IPS-NIHi11 (cell line): ENCODE measurements around the gene PRDM11.
"Not testable (repeated sequence)": the region's sequence is repeated elsewhere in the genome, so short reads cannot be mapped to it uniquely, and the experiment has no call there.

Source experiments
- DNase-seq: peaks from one replicate; pipeline ENCODE4 v3.0.0; 2012; ENCODE audit warnings: mixed read lengths, low spot score

Gene PRDM11

DNA sequence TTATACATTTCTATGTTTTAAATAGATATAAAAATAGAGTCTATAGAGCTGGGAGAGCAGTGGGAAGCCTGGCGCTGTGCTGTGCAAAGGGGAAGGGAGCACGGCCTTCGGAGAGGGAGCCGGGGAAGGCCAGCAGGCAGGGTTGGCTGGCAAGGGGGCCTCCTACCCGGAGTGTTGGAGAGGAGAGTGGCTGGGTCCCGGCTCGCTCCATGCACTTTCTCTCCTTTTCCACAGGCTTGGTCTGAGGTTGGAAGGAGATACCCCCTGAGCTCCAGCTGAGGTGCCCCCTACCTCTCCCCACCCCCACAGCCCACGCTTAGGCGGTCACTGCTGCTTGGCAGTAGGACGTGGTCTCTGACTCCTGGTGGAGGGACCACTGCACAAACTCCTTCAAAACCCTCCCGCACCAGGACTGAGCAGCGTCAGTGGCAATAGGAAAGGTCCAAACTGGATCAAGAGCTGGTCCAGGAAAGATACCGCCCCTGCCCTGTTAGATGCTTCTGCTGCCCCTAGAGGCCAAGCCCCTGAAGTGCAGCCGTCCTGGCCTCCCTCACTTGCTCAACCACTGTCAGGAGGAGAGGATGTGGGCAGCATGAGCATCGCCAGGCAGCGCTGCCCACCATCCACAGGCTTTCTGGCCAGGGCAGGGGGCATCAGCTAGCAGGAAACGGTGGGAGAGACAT lies 86.8 kb downstream of the PRDM11 start:
- peak; percentile 95 for DNase-seq

DNA sequence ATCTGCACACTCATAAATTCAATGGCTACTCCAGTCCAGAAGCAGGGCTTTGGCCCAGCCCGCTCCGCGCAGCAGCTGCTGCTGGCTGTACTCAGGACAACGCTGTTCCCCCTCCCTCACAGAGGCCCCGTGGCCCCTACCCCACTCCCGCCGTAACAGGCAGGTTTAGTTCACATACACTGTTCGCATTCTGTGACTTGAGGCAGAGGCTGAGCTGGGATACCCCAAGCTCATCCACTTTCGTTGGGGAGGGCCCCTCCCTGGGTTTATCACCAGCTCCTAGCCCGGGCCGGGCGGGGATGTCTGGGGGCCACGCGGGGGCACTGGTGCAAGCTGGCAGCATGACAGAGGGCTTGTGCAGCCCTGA lies 87.3 kb downstream of the PRDM11 start:
- no peak for DNase-seq

DNA sequence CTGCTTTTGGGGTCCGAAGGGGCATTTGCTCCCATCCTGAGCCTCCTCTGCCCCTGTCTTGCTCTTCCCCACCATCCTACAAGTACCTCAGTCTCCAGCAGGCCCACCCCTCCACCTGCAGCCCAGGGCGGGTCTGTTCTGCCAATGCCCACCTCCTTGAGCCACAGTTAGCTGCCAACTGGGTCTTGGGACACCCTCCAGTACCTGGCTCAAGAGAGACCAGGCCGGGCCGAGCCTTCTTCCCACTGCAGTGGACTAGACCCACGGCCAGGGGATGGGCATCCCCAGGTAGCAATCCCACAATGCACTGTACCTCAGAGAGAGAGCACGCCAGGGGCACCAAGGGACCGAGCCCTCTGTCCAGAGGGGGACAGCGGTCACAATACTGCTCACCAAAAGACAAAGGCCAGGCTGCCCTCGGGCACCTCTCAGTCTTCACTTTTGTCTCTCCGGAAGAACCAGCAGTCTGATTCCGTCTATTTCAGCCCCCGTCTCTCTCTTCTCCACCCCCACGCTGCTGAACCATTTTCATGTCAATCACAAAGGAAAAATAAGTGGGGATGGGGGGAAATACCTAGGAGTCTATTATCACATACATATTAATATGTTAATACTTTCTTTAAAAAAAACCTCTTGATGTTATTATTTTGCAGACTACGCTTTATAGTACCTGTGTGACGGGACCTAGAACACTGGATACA lies 88.0 kb downstream of the PRDM11 start:
- no peak for DNase-seq

DNA sequence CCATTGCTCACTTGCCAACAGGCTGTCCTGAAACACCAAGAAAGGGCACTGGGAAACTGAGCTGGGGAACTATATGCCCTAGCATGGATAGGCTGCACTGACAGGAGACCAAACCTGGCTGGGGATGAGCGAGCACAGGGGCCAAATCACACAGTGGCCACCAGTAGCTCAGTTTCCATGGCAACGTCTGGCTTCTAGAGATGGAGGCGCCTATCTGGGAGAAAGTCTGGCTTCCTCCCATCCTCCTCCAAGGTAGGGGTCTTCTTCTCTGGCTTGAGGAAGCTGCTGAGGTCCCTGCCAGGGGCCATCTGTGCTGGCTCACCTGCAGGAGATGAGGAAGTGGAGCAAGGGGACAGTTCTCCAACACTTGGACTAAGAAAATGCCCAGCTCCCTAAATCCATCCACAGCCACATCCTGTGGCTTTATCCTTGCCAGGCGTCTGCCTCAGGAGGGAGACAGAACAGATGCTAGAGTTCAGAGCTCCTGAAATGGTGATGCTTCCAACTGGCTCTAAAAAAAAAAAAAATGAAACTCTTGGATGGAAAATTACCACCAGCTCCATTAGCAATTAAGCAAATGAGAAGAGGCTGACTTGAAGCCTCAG lies 91.4 kb downstream of the PRDM11 start:
- peak; percentile 38 for DNase-seq

DNA sequence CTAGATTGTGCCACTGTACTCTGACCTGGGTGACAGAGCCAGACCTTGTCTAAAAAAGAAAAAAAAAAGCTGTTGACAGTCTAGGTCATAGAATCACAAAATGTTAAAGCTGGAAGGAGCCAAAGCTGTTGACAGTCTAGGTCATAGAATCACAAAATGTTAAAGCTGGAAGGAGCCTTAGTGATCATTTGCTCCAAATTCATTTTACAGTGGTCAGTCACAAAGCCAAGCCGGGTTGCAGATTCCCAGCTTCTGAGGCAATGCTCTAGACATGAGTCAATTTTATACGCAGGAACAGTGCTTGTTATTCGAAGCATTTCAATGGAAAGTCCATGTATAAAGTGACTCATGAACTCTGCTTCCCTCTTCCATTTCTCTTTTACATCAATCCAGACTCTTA lies 92.3 kb downstream of the PRDM11 start:
- no peak for DNase-seq

DNA sequence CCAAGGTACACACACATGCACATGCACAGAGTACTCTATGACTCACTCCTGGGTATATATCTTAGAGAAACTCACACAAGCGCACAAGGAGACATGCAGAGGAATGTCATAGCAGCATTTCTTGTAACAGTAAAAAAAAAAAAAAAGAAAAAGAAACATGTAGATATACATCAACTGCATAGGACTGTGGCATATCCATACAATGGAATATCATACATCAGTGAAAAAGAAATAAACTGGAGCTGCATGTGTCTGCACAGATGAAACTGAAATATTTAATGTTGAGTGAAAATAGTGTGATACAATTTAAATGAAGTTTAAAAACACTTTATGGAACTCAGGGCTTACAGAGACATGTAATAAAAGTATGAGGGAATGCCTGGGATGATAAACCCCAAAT lies 93.3 kb downstream of the PRDM11 start:
- no peak for DNase-seq

DNA sequence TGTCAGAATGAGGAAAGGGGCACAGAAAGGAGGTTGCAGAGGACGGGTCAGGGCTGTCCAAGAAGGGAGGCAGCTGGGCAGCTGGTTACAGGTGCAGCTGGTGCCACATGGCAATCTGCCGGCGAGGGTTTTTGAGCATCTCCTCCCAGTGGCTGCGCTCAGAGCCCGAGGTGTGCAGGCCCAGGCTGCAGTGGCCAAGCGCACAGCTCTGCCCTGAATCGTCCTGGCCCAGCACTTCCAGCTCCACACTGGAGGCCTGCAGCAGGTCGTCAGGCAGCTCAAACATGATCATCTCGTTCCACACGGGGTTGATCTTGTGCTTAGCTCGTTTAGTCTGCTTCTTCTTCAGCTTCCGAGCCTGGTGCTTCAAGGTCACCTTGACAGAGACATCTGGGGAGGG lies 97.5 kb downstream of the PRDM11 start:
- no peak for DNase-seq

DNA sequence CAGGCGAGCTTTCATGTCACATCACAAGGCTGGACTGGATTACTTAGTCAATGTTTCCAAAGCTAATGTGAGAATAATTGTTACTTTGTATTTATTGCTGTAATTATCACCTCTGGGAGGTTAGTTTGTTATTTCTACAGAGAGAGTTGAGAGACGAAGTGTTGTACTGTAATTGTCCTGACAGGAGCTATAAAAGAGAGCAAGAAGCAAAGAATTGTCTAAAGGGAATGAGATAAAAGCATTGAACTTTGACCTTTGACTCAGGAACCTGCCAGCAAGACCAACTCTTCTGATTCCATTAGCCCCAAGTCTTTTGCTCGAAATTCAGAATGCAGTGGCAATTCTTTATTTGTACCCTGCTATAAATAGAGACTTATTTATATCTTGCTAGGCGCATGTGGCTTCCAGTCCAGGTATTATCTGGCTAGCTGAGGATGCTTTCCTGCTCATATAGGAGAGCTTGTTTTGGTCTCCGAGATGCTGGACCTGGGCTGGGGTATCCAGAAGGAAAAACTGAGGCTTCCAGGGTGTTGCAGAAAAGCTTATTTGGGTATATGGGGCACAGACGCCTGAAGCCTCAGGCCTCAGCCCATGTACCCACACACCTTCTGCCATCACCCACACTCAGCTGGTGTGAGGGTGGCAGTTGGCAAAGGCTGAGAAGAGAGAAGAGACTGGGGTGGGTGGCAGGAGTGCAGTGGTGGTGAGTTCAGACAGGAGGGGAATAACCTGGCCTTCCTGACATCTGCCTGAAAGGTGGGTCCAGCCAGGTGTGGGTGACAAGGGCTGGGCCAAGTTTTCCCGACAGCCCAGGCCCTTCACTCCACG lies 99.0 kb downstream of the PRDM11 start:
- no peak for DNase-seq

DNA sequence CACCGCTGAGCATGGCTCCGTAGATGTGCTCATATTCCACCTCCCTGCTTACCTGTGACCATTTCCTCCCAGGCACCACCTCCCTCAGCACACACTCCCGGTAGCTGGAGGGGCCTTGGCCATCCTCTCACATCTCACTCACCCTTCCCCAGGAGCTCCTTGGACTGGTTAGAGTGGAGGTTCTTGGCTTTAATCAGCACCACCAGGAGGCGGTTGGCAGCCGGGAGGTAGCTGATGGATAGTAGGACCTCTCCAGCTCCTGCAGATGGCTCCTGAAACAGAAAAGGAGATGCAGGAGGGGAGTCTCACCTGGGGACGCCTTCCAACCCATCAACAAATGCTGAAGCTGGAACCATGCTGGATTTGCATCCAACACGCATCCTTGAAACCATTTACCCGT lies 99.8 kb downstream of the PRDM11 start:
- no peak for DNase-seq

DNA sequence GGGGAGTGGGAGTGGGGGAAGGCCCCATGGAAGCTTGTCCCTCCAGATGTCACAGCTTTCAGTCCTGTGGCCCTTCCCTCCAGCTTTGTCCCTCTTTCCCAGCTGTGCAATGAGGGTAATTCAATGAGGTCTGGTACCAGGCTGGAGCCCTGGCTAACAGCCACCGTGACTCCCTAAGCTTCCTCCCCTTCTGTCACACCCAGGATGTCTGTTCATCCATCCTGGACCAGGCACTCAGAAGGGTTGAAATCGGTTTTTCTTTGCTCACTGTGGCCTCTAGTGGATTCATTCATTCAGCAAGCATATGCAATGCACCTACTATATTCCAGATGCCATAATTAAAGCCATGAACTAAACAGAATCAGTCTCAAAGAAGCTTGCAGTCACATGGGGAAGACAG lies 101.0 kb downstream of the PRDM11 start:
- no peak for DNase-seq

DNA sequence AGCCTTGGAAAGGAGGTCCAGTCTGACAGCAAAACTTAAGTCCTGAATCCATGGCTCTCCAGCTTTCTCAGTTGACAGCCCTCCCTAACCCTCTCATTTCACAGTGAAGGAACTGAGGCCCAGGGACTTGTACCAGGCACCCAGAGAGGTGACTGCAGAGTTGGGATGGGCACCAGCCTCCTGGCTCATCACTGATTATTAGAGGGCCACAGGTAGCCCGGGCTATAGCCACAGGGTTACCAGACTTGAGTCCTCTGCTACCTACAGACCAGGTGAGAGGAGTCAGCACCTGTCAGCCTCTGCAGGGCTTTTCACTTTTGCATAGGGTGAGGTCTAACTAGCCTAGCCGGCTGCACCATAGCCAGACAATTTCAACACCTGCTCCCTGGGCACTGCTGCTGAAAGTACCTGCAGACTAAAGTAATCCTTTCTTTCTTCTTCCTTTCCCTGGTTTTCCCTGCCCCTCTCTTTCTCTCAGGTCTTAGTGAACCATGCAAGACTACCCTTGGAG lies 102.1 kb downstream of the PRDM11 start:
- DNase-seq: no peak

DNA sequence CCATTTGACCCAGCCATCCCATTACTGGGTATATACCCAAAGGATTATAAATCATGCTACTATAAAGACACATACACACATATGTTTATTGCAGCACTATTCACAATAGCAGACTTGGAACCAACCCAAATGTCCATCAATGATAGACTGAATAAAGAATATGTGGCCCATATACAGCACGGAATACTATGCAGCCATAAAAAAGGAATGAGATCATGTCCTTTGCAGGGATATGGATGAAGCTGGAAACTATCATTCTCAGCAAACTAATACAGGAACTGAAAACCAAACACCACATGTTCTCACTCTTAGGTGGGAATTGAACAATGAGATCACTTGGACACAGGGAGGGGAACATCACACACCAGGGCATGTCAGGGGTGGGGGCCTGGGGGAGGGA lies 102.9 kb downstream of the PRDM11 start:
- DNase-seq: not testable (repeated sequence)

DNA sequence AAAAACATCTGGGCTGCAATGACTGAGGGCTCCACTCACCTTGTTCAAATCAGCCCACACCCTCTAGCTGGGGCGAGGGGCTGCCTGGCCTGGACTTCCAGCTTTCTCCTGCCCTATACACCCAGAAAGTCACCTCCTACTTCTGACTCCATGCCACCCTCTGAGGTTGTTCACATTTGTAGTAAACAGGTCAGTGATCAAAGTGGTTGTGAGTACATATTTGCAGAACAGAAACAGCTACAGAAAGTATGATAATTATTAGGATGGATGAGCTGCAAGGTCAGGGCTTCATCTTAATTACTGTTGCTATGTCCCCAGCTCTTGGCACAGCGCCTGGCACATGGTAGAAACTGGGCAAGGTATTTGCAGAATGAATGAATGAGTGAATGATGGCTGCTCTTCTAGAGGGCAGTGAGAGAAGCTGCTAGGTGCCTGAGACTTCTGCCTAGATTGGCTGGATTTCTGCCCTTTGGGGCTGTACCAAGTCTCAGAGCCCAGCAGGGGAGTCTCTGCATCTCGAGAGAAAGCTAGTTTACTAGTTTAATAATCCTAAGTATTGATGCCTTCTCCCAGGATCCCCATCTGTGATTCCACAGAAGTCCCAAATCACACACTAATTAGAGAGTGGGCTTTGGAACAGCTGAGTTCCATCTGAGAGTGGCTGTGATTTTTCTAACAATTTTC lies 103.7 kb downstream of the PRDM11 start:
- no peak for DNase-seq

DNA sequence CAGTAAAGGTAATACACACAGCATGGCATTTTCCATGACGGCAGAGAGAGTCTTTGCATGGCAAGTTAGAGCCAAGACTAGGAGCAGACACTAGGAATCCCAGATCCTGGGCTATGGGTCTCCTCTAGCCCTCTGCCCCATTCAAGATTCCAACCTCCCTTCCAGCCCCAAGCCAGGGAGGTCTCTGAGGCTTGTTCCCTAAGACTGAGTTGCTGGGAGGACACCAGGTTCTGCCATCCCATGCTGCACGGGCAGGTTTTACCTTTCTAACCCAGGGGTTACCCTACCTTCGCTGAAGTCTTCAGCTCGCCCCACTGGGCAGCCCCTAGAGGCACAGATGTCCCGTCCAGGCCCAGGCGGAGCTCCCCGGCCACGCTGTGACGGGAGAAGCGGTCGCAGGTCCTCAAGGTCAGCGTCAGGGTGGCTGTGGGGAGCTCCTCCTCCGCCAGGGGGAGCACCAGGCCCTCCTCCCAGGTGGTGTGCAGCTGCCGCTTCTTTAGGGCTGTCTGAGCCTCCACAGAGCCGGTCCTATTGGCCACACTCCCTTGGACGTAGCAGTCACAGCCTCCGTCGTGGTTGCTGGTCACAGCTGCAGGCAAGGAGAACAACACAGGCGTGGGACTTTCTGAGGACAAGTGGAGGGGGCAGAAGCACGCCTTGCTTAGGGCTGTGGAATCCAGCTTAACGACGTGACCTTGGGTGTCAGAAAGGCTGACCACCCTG lies 105.9 kb downstream of the PRDM11 start:
- peak; percentile 92 for DNase-seq

DNA sequence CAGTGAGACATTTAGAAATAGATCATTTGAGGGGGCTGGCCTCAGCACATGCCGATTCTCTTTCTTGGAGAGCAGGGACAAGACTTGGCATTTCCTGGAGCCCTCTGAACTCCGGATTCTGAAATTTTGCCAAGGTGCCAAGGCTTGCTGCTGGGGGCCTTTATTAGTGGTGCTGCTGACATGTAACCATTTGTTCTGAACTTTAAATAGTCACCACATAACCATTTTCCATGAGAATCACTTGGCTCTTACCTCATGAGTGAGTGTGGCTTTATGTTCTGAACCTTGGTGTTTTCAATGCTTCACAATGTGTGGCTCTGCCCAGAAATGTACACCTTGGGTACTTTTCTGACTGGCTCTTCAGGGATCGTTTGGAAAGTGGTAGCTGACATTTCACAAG lies 106.4 kb downstream of the PRDM11 start:
- no peak for DNase-seq

DNA sequence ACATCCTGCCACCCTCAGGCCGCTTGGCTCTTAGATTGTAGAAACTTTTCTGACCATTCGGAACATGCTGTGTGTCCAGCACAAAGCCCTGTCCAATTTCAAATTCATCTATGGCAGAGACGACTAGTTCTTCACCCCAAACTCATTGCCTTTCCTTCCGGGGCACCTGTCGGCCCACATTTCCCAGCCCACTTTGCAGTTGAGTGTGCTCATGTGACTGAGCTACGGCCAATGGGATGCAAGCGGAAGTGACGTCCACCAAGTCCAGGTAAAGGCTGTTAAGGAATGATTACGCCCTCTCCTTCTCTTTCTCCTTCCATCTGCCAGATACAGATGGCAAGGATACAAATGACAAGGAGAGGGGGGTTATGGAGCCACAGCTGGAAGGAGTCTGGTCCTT lies 107.2 kb downstream of the PRDM11 start:
- DNase-seq: no peak

DNA sequence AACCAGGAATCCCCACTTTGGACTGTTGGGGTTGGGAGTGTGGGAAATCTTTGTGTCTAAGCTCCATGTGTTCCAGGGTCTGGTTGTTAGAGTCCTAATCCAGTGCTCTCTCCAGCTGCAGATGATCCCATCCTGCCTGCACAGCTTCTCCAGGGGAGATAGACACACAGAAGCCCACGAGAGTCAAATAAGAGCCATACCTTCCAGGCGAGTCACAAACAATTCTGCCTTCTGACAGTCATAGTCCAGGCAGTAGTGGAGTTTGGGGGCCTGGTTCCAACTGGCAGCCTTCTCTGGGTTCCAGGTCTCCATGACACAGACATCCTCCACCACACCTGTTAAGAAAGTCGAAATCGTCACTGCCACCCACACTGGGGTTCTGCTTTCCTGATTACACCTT lies 107.6 kb downstream of the PRDM11 start:
- DNase-seq: no peak

DNA sequence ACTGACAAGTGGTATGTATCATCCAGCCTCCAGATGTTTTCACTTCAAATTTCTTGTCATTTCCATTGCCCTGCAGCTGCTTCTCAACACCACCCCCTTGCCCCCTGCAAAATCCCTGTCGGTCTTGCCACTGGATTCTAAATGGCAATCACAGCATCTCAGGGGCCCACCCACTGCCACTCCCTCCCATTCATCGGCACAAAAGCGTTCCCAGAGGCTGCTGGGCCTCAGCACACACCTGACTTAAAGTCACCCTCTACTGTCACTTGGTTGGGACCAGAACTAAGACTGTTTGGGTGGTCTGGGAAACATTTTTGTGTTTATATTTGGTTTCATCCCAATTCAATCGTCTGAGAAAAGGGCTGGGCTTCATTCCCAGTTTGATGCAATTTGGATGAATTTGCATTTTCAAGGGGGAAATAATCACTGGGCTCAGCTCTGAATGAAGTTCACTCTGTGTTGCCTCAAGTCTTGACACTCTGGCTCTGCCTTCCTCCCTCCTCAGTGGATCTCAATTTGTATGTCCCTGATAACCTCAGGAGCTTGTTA lies 112.6 kb downstream of the PRDM11 start:
- DNase-seq: no peak

DNA sequence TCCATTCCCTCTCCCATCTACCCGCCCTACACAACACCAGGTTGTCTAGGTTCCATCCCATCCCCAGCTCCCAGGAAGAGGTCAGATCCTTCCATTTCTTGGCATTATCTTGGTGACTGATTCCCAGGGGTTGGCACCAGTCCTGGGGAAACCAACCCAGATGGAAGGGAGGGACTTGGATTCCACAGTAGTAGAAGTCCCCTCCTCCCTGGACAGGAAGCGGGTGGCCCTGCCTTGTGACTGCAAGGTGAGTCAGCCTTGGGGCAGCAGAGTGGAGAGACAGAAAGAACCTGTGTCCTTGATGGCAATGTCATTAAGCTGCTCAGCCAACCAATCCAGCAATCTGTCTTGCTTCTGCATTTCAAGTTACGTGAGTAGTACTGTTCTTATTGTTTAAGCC lies 113.2 kb downstream of the PRDM11 start:
- peak; percentile 45 for DNase-seq

DNA sequence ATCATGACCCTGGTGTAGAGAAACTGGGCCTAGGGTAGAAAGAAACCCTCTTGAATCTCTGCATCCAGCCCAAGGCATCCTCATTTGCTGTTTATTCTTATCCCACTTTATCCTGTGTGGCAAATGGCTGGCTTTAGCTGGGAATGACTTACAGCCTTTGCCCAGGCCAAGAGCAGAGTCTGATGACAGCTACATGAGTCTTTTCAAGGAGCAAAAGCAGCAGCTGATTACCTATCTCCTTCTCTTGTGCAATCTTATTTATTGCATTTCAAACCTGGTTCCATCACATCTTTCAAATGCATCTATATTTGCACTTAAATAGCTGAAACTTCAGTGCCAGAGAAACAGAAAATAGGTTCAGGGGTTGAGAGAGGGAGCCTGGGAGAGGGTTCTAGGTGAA lies 113.6 kb downstream of the PRDM11 start:
- DNase-seq: no peak

DNA sequence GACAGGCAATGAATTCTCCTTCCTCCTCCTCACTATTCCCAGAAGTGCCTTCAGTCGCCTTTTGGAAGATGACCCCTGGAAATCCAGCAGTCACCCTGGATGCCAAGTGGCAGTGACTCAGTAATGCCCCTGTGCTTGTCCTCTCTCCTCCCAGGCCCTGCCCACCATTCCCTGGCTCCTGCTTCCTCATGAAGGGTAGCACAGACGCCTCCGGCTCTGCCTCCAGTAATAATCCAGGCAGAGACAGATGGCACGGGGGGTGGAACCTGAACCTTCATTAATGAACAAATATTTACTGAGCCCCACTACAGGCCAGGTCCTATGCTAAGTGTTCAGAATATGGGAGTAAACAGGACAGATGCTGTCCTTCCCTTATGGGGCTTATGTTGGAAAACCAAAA lies 116.5 kb downstream of the PRDM11 start:
- DNase-seq: no peak
